PC-3 (cell line): ENCODE measurements around the gene KCNJ15.

ENCODE experiments used
- EZH2 ChIP-seq: fragments of 300-600 bp; sonication (generic); IDR thresholded peaks from one replicate; pipeline ENCODE4 v1.6.1; 2017; ENCODE audit warnings: antibody characterized with exemption, mild to moderate bottlenecking, low read length; ENCODE audit not compliant: unreplicated experiment
- TF ChIP-seq, protein P1 (sequence below): fragments of 300-600 bp; sonication (generic); conservative IDR thresholded peaks from 2 replicates; pipeline ENCODE4 v1.5.1; 2017; ENCODE audit warnings: antibody characterized with exemption, low read depth, mild to moderate bottlenecking, low read length

DNA sequence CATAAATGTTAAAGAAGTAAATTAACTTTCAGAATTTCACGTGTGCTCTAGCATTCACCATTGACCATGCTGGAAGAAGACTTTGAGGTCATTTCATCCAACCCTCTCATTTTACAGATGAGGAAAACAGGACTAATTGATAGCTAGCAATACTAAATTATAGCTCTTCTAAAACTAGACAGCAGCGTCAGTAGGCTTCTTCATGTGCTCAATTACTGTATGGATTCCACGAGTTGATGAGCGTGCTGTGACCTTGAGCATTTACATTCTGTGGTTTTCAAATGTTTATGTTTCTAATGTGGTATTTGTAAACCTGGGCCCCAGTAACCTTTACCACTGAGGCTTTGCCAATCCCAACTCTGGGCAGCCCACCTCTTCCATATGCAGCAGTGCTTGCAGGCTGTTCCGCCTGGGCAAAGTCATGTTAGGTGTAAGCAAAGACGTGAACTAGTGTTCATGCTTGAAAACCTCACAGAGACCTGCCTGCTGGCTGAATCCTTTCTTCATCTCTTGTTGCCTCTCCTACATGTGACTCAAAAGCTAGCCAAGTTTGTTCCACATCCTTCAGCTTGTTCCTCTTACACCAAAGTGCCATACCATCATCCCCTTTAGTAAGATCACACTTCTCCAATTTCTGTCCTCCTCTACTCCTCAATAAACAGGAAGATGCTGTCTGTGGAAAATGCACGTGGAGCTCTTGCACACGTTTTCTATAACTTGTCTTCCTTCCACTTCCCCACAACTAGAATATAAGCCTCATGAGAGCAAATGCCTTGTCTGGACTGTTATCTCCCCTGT is 17.2 kb downstream of the KCNJ15 start:
- TF ChIP-seq, protein P1, sequence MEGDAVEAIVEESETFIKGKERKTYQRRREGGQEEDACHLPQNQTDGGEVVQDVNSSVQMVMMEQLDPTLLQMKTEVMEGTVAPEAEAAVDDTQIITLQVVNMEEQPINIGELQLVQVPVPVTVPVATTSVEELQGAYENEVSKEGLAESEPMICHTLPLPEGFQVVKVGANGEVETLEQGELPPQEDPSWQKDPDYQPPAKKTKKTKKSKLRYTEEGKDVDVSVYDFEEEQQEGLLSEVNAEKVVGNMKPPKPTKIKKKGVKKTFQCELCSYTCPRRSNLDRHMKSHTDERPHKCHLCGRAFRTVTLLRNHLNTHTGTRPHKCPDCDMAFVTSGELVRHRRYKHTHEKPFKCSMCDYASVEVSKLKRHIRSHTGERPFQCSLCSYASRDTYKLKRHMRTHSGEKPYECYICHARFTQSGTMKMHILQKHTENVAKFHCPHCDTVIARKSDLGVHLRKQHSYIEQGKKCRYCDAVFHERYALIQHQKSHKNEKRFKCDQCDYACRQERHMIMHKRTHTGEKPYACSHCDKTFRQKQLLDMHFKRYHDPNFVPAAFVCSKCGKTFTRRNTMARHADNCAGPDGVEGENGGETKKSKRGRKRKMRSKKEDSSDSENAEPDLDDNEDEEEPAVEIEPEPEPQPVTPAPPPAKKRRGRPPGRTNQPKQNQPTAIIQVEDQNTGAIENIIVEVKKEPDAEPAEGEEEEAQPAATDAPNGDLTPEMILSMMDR, result no peak
- TF ChIP-seq EZH2, result no peak
